ENCODE data around the gene TMEM86B.

Gene TMEM86B

GRCh38 chr19:55189403-55189835 lies 39.1 kb downstream of the TMEM86B start:
- no peaks in the 10 kb centered on the region for H3K4me1 Mint-ChIP-seq
- H3K9me3 Mint-ChIP-seq = no peaks in the 10 kb centered on the region
- H3K27ac Mint-ChIP-seq = no peak overlapping the region
- no peak overlapping the region for H3K4me3 Mint-ChIP-seq
- ATAC-seq (no peak), DNase-seq (ENCODE audit: low spot score in 2 of 2) (no peak)
- H3K36me3 Mint-ChIP-seq = no peaks in the 10 kb centered on the region

DNA sequence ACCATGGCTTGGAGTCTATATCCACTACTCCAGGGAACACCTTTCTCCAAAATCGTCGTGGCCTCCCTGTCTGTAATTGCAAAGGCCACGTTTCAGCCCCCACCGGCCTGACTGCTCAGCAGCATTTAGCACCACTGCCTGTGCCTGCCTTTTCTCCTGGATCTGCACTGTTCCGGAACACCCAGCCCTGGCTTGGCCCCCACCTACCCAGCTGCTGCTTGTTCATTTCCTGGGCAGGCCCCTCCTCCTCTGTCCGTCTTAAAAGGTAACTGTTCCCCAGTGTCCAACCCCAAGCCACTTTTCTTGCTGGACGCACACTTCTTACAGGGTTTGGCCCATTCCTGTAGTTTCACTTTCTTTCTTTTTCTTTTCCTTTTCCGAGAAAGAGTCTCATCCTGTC lies 39.9 kb downstream of the TMEM86B start:
- DNase-seq (ENCODE audit: low spot score in 2 of 2) (no peak), ATAC-seq (no peak)
- no peaks in the 10 kb centered on the region for H3K9me3 Mint-ChIP-seq
- H3K36me3 Mint-ChIP-seq = no peaks in the 10 kb centered on the region
- H3K4me3 Mint-ChIP-seq = no peak overlapping the region
- H3K27ac Mint-ChIP-seq = no peak overlapping the region
- H3K4me1 Mint-ChIP-seq = no peaks in the 10 kb centered on the region

- Mint-ChIP-seq H3K36me3 (no peaks in the 10 kb centered on the region), H3K4me1 (no peaks in the 10 kb centered on the region), H3K27ac (no peak overlapping the region), H3K4me3 (no peak overlapping the region), H3K9me3 (no peaks in the 10 kb centered on the region)
- DNase-seq (ENCODE audit: low spot score in 2 of 2) (no peak), ATAC-seq (no peak)
Observed at GRCh38 chr19:55186080-55186479, 42.5 kb downstream of the TMEM86B start.

- H3K4me3 Mint-ChIP-seq = no peak overlapping the region
- peaks cover 24% of the 10 kb centered on the region for H3K4me1 Mint-ChIP-seq
- peaks cover 18% of the 10 kb centered on the region for H3K36me3 Mint-ChIP-seq
- no peaks in the 10 kb centered on the region for H3K9me3 Mint-ChIP-seq
- ATAC-seq (no peak), DNase-seq (ENCODE audit: low spot score in 2 of 2) (no peak)
- H3K27ac Mint-ChIP-seq = no peak overlapping the region
Observed at GRCh38 chr19:55181740-55182139, 46.8 kb downstream of the TMEM86B start.

- peak within 1 kb of the TSS; percentile 67 for H3K4me3 Mint-ChIP-seq
- H3K36me3 Mint-ChIP-seq = peaks cover 18% of the 10 kb centered on the region
- H3K4me1 Mint-ChIP-seq = peaks cover 24% of the 10 kb centered on the region
- peak within 1 kb of the TSS; percentile 81 for H3K27ac Mint-ChIP-seq
- no peaks in the 10 kb centered on the region for H3K9me3 Mint-ChIP-seq
- ATAC-seq (peak; percentile 62), DNase-seq (ENCODE audit: low spot score in 2 of 2) (peak; percentile 70 to 78)
Observed at GRCh38 chr19:55179606-55180484, 48.7 kb downstream of the TMEM86B start, which contains the start of gene SYT5. TSS of gene SYT5 (minus strand) at chr19:55180289. CDS start at chr19:55179041, 1,248 bp downstream.

- peak; percentile 90 for ATAC-seq
- Mint-ChIP-seq H3K27ac (peak overlapping the region; percentile 81), H3K36me3 (peaks cover 18% of the 10 kb centered on the region), H3K4me1 (peaks cover 27% of the 10 kb centered on the region), H3K4me3 (peak overlapping the region; percentile 67), H3K9me3 (no peaks in the 10 kb centered on the region)
- peak; percentile 84 to 95 for DNase-seq (ENCODE audit: low spot score in 2 of 2)
Observed at GRCh38 chr19:55178781-55179599, 49.6 kb downstream of the TMEM86B start.

Measured in stimulated activated effector memory CD8-positive, alpha-beta T cell treated with anti-CD3 and anti-CD28 coated beads, Interleukin-12 subunit alpha, Interleukin-12 subunit beta, amount 100 ng/mL, for 72 hours (primary cell).